Vagina (tissue), 2 donors: Measurements from ENCODE around the gene TPRKB.
"Not testable (repeated sequence)": the region's sequence is repeated elsewhere in the genome, so short reads cannot be mapped to it uniquely, and the experiment has no call there.

Experiments used
- CTCF ChIP-seq, 3 experiments: fragments of 450-650 bp in 2 of 3; fragments of 200-600 bp in 1 of 3; sonication (generic) in 1 of 3; IDR thresholded peaks; one replicate each; pipeline ENCODE4 v1.5.1; 2017 to 2019; ENCODE audit warnings: antibody characterized with exemption in 3 of 3, mild to moderate bottlenecking in 2 of 3, moderate library complexity in 2 of 3
- POLR2A ChIP-seq, 2 donors: fragments of 450-650 bp; IDR thresholded peaks; one replicate each; pipeline ENCODE4 v1.6.1; 2017; ENCODE audit warnings: antibody characterized with exemption in 2 of 2, mild to moderate bottlenecking in 2 of 2, moderate library complexity in 2 of 2

GRCh38 chr2:73696521-73696920 is 40.6 kb downstream of the TPRKB start:
- TF ChIP-seq POLR2A, CTCF (IDR thresholded peaks at IDR 0.05): not testable (repeated sequence)
